GF-D8 (cell line): Measurements from ENCODE around the gene SCNN1B.

Source experiments
- DNase-seq: peaks from one replicate; lab custom pipeline; 2025; lab: John Stamatoyannopoulos, UW

The SCNN1B gene

DNA sequence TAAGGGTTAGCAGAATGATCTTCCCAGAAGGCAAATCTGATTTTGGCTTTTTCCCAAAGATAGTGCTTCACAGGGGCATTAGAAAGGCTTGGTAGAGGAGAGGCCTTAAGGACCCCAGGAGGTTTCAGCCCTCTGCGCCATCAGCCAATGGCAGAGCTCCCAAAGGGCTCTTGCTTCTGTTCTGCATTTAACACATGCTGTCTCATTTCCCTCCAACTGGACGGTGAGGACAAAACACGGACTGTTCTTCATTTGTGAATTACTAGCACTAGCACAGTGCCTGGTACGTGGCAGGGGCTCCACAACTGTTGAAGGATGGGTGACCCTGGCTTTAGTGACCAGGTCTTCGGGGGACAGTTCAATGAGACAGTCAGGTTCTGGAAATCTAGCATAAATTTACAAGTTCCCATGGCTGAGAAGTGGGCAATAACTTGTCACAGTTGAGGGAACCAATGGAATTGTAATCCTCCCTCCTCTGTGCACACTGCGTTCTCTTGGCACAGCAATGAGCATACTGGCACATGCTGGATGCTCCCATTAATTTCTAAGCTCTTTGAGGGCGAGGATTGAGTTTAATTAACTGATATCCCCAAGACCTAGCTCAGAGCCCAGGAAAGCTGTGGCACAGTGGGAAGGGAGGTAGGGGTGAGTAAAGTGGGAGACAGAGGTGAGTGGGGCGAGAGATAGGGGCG, 105.5 kb downstream of the SCNN1B start:
- DNase-seq, result no peak

DNA sequence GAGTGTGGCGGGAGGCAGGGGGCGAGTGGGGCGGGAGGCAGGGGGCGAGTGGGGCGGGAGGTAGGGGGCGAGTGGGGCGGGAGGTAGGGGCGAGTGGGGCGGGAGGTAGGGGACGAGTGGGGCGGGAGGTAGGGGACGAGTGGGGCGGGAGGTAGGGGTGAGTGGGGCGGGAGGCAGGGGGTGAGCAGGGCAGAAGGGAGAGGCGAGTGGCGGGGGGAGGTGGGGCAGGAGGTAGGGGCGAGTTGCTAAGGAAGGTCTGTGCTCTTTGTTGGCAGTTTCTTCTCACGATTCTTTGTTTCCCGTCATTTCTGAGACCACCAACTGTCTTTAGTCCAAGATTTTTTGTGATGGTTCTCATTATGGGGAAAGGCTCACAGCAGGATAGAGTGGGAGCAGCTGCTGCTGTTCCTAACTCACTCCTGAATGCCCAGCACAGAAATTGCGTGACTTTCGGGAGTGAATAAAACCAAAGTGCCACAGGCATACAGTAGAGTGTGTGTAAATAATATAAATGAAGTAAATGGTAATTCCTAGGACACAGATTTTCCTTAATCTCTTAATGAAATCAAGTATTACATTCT, 106.2 kb downstream of the SCNN1B start:
- no peak for DNase-seq

DNA sequence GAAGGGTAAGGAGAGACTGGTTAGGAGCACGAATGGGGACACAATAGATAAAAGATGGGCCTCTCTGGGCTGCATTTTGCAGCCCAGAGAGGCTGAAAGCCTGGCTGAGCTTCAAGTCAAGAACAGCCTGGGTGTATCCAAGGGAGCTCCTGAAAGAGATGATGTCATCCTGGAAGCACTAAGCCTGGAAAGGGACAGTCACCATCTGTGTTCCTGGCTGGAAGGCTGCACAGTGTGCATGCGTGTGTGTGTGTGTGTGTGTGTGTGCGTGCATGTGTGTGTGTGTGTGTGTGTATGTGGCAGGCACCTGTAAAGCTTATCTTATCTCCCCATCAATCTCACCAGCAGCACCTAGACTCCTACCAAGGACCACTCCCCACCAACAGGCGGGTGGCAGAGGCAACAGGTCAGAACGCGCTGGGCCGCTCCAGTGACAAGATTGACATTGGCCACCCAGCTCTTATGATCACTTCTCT, 106.8 kb downstream of the SCNN1B start:
- DNase-seq, result no peak

DNA sequence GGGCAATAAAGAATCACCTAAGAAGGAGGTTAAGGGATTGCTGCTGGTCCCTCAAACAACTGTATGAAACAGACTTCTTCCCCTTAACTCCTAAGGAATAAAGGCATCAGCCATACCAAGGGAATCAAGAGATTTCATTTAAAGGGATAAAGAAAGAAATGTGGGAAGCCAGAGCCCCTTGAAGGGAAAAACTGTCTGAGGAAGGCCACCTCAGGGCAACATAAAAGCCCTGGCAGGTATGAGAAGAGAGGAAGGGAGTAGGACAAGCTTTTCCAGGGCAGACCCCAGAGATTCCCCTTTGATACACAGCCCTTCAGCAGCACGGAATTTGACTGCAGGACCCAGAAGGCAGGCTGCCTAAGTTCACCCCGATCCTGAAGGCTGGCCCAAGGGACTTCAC, 107.4 kb downstream of the SCNN1B start:
- DNase-seq, result no peak

DNA sequence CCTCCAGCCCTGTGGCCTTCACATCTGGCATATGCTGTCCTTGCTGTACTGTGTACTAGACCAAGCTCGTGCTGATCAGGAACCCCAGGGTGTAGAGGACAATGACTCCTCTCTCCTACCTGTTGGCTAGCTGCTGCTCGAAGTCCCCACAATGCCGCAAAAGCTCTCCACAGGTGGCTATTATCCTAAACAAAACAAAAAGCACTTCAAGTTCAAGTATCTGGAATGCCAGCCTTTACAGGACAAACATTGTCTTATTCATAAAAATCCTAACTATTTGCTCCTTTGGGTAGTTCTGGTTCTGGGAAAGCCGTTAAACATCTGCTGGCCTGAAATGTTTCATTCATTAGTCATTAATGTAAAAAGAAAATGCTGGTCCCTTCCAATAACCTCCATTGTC, 108.1 kb downstream of the SCNN1B start:
- no peak for DNase-seq

DNA sequence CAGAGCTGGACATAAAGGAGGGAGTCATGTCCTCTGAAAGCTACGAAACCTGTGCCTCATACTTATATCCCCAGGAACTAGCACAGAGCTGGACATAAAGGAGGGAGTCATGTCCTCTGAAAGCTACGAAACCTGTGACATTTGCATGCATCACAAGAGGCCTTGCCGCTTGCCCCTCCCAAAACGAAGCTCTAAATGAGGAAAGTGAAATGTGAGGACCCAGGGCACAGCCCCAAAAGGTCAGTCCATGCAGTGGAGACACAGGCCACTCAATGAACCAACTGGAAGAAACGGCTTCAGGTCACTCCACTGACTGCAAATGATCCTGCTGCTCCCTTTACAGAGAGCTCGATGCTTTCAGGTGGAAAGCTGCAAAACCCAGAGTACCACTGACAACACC, 112.6 kb downstream of the SCNN1B start:
- no peak for DNase-seq

DNA sequence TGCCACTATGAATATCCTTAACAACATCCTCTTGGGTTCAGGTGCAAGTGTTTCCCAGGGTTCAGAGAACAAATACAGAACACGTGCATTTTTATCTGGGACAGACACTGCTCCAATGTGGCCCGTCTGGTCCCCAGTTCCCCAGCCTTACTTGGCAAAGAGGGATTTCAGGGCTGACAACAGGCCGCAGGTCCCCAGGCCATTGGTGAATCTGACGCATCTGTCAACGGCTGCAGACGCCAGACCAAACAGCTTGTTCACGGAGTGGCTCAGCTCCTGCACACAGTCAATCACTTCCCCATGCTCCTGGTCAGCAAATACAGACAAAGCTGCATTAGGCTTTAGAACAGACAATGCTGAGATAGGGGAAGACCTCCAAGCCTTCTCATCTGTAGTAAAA, 114.7 kb downstream of the SCNN1B start:
- no peak for DNase-seq

DNA sequence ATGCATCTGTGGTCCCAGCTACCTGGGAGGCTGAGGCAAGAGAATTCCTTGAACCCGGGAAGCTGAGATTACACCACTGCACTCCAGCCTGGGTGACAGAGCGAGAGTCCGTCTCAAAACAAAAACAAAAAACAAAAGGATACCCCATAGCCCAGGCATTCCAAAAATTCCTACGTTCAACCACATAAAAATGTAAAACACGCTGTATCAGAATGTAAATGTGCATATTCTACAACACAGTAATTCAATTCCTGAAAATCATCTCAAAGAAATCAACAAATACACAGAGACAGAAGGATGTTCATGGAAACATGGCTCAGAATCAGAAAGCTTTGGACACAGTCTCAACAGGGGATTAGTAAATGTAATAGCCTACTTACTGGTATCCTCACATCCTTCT, 117.9 kb downstream of the SCNN1B start:
- DNase-seq, result no peak

DNA sequence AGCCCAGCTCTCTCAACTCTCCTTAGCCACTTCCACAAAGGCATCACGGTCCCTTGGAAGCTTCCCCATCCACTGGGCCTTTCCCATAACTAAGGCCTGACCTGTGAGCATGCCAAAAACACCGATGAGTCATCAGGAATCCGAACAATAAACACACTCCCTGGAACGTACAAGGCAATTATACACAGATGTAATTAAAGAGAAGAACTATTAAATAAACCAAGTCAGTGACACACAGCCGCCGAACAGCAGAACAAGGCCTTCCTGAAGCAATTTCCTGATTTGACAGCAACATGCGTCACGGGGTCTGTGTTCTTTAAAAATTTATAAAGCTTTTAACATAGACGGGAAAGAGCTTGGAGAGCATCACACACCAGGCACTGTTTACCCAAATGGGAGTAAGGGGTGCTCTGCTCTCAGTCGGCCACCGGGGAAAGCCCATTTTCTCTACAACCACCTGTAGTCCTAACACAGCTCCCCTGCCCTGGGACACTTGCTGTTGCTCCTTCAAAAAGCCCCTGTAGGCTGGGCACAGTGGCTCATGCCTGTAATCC, 121.5 kb downstream of the SCNN1B start:
- DNase-seq, result no peak

DNA sequence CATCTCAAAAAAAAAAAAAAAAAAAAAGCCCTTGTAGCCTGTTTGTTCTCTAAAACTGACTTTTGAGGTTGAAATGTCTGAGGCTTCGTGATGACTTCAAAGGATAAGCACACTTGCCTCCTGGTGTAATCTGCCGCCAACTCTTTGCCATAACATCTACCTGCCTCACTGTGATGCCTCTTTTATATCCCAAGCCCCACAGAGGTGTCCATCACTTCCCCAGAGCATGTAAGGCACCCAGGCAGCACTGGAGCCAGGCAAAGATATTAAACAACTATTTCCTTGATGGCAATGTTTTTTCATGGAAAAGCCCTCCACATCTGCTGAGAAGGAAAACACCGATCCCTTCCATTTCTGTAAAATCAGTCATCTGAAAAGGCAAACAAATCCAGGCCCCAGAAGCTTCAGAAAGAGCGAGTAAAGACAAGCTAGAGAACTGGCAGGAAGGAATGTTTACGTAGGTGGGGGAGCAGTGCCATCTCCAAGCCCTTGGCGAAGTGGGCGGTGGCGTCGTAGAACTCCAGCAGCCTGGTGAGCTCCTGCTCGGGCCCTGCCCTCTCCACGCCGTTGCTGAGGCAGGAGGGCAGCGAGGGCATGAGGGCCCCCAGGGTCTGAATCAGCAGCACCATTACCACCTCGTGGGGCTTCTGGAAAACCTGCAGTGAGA, 122.3 kb downstream of the SCNN1B start:
- no peak for DNase-seq

DNA sequence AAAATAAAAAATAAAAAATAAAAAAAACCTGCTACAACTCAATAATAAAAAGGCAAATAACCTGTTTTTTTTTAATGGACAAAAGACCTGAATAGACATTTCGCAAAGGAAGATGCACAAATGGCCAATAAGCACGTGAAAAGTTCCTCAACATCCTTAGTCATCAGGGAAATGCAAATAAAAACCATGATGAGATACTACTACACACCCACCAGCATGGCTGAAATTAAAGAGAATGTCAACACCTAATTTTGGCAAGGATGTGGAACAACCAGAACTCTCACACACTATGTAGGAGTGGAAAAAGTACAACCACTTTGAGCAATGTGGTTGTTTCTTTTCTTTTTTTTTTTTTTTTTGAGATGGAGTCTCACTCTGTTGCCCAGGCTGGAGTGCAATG, 126.2 kb downstream of the SCNN1B start:
- no peak for DNase-seq
